ENCODE data around the gene KCNH2.

The KCNH2 gene

DNA sequence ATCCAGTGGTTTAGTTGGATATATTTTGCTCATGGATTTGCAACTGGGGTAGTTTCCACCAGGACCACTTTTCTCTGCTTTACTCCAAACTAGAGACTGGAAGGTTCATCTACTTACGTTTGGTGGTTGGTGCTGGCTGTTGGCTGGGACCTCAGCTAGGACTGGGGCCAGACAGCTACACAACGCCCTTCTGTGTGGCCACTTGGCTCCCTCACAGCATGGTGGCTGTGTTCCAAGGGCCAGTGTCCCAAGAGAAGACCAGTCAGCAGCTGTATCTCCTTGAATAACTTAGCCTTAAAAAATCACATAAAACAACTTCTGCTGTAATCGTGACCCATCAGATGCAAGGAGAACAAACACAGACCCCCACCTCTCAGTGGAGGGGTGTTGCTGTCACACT lies 4.2 kb upstream of the KCNH2 start:
- H3K27me3 ChIP-seq (ENCODE audit: insufficient read depth, low read length): peaks cover 67% of the 10 kb centered on the region

GRCh38 chr7:150981644-150982043 lies 3.5 kb upstream of the KCNH2 start:
- Histone ChIP-seq H2AFZ (ENCODE audit: low read length, unreplicated experiment) (no peak overlapping the region), H3K27ac (ENCODE audit: low read depth, low read length) (no peak overlapping the region), H3K4me3 (ENCODE audit: low read depth, low read length) (no peak overlapping the region), H3K36me3 (ENCODE audit: insufficient read depth, low read length) (no peaks in the 10 kb centered on the region), H3K27me3 (ENCODE audit: insufficient read depth, low read length) (peaks cover 70% of the 10 kb centered on the region), H3K4me1 (ENCODE audit: control insufficient read depth, insufficient read depth, low read length, unreplicated experiment) (no peaks in the 10 kb centered on the region), H3K79me2 (ENCODE audit: control insufficient read depth, insufficient read depth, low read length, unreplicated experiment) (no peaks in the 10 kb centered on the region)

More for the DNA sequence above, 4.2 kb upstream of the KCNH2 start:
- Histone ChIP-seq H3K4me1 (ENCODE audit: control insufficient read depth, insufficient read depth, low read length, unreplicated experiment) (no peaks in the 10 kb centered on the region), H3K79me2 (ENCODE audit: control insufficient read depth, insufficient read depth, low read length, unreplicated experiment) (no peaks in the 10 kb centered on the region), H3K27ac (ENCODE audit: low read depth, low read length) (no peak overlapping the region), H3K36me3 (ENCODE audit: insufficient read depth, low read length) (no peaks in the 10 kb centered on the region), H3K4me3 (ENCODE audit: low read depth, low read length) (no peak overlapping the region), H2AFZ (ENCODE audit: low read length, unreplicated experiment) (no peak overlapping the region)

DNA sequence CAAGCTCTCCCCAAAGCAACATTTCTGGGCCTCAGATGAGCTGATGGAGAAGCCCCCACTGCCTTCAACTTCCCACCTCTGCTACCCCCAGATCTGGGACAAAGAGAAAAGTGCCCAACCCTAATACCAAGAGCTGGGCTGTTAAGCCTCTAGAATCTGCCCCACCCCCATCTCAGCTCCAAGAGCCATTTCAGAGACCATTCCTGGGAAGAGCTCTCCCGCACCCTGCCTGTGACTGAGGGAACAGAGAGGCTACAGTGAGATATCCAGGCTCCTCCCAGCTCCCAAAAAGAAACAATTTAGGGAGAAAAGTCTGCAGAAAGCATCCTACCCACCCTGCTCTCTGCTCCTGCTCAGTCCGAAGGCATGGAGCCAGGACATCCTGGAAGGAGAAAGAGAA lies 2.5 kb upstream of the KCNH2 start:
- H3K27me3 ChIP-seq (ENCODE audit: insufficient read depth, low read length): peaks cover 75% of the 10 kb centered on the region
- no peaks in the 10 kb centered on the region for H3K79me2 ChIP-seq (ENCODE audit: control insufficient read depth, insufficient read depth, low read length, unreplicated experiment)

DNA sequence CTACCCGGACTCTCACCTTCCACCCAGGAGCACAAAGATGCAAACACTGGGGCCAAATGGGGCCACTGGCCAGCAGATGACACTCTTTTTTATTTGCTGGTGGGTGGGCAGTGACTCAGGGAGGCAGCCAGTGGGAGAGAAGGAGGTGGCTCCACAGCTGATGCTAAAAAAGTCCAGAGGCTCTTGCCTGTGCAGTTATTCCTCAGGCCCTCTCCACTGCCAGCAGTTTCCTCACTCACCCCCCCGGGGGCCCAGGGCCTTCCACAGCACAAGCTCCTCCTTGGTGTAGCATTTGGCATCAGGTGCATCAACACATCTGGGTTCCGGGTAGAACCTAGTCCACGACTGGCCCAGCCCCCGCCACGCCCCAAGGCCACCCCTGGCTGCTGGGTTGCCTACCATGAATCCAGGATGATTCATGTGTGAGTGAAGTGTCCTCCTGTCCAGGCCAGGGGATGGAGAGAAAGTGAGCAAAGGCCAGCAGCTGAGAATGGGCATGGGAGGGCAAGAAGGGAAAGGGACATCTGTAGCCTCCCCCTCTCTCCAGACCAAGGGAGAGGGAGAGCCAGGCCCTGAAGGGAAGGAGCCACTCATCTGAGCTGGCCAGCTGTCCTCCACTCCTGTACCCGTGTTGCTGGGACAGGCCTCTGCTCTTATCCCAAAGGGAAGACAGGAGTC lies 1.7 kb upstream of the KCNH2 start:
- no peak overlapping the region for H3K4me3 ChIP-seq (ENCODE audit: low read depth, low read length)
- H3K4me1 ChIP-seq (ENCODE audit: control insufficient read depth, insufficient read depth, low read length, unreplicated experiment): no peaks in the 10 kb centered on the region
- no peak overlapping the region for H2AFZ ChIP-seq (ENCODE audit: low read length, unreplicated experiment)

More for the DNA sequence above, 2.5 kb upstream of the KCNH2 start:
- Histone ChIP-seq H3K36me3 (ENCODE audit: insufficient read depth, low read length) (no peaks in the 10 kb centered on the region), H3K27ac (ENCODE audit: low read depth, low read length) (no peak overlapping the region), H2AFZ (ENCODE audit: low read length, unreplicated experiment) (no peak overlapping the region), H3K4me1 (ENCODE audit: control insufficient read depth, insufficient read depth, low read length, unreplicated experiment) (no peaks in the 10 kb centered on the region), H3K4me3 (ENCODE audit: low read depth, low read length) (no peak overlapping the region)

DNA sequence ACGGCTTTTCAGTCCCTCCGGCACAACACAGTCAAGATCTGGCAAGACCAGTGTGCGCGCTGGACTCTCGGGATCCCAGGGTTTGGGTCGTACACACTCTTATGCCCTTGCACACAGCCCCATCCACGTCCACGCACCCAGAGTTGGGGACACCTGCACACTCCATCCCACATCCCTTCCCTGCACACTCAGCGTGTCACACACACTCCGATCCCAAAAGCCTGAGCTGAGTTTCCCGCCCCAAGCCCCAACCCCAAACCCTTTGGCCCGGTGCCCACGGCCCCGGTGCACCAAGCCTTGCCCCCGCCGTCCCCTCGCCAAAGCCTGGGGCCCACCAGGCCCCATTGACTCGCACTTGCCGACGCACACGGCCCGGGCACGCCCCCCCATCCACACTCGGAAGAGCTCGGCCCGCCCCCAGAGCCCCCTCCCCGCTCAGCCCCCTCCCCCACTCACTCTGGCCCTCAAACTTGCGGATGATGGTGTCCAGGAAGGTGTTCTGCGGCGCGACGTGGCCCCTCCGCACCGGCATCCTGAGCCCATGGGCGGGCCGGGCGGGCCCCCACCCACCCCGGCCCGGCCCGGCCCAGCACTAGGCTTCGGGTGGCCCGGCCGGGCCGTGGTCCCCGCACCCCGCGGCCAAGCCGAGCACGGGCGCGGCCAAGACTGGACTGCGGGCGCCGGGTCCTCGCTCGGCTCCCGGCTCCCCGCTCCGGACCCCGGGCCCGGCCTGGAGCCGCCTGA lies 567 bp downstream of the KCNH2 start:
- Histone ChIP-seq H2AFZ (ENCODE audit: low read length, unreplicated experiment) (no peak overlapping the region), H3K27me3 (ENCODE audit: insufficient read depth, low read length) (peaks cover 92% of the 10 kb centered on the region), H3K4me3 (ENCODE audit: low read depth, low read length) (no peak overlapping the region), H3K27ac (ENCODE audit: low read depth, low read length) (no peak overlapping the region), H3K36me3 (ENCODE audit: insufficient read depth, low read length) (no peaks in the 10 kb centered on the region), H3K4me1 (ENCODE audit: control insufficient read depth, insufficient read depth, low read length, unreplicated experiment) (no peaks in the 10 kb centered on the region), H3K79me2 (ENCODE audit: control insufficient read depth, insufficient read depth, low read length, unreplicated experiment) (no peaks in the 10 kb centered on the region)

More for the DNA sequence above, 1.7 kb upstream of the KCNH2 start:
- H3K27ac ChIP-seq (ENCODE audit: low read depth, low read length): no peak overlapping the region
- H3K79me2 ChIP-seq (ENCODE audit: control insufficient read depth, insufficient read depth, low read length, unreplicated experiment): no peaks in the 10 kb centered on the region
- no peaks in the 10 kb centered on the region for H3K36me3 ChIP-seq (ENCODE audit: insufficient read depth, low read length)
- peaks cover 83% of the 10 kb centered on the region for H3K27me3 ChIP-seq (ENCODE audit: insufficient read depth, low read length)

DNA sequence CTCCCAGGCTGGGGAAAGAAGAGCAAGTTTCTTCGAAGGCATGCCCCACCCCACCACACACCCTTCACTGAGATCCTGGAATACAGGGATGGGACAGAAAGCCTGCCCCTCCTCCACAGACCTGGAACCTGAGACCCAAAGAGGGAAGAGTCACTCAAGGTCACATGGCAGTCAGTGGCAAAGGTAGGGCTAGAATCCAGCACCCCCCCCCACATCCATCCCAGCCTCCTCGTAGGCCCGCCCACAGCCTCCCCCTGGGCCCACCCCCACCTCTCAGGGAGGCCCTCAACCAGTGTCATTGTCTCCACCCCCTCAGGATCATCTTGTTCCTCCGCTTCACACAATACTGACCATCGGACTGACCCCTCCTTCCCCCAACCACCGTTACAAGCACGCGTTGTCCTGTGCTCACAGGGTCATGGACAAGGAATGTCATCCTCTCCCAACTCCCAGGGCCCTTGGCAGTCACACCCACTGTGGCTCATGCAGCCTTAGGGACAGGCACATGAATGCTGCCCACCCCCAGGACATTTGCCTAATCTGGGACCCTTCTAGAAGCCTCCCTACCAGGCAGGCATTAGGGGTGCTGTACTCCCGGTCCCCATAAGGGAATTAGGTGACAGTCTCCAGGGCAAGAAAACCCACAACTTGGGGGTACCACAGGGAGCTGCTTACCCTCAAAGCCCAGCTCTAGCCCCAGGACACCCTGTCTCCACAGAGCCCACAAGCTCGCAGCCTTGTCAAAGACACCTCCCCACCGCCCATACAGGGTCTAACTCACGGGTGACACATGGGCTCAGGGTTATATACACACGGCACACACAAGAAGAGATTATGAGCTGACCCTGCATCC lies 1.4 kb downstream of the KCNH2 start:
- Histone ChIP-seq H3K27me3 (ENCODE audit: insufficient read depth, low read length) (peaks cover 89% of the 10 kb centered on the region), H3K4me1 (ENCODE audit: control insufficient read depth, insufficient read depth, low read length, unreplicated experiment) (no peaks in the 10 kb centered on the region), H3K27ac (ENCODE audit: low read depth, low read length) (no peak overlapping the region), H2AFZ (ENCODE audit: low read length, unreplicated experiment) (no peak overlapping the region), H3K79me2 (ENCODE audit: control insufficient read depth, insufficient read depth, low read length, unreplicated experiment) (no peaks in the 10 kb centered on the region), H3K4me3 (ENCODE audit: low read depth, low read length) (no peak overlapping the region), H3K36me3 (ENCODE audit: insufficient read depth, low read length) (no peaks in the 10 kb centered on the region)

GRCh38 chr7:150975536-150976319 lies 2.4 kb downstream of the KCNH2 start:
- Histone ChIP-seq H3K4me3 (ENCODE audit: low read depth, low read length) (no peak overlapping the region), H3K36me3 (ENCODE audit: insufficient read depth, low read length) (no peaks in the 10 kb centered on the region), H3K27ac (ENCODE audit: low read depth, low read length) (no peak overlapping the region), H2AFZ (ENCODE audit: low read length, unreplicated experiment) (no peak overlapping the region), H3K4me1 (ENCODE audit: control insufficient read depth, insufficient read depth, low read length, unreplicated experiment) (no peaks in the 10 kb centered on the region), H3K27me3 (ENCODE audit: insufficient read depth, low read length) (peaks cover 82% of the 10 kb centered on the region), H3K79me2 (ENCODE audit: control insufficient read depth, insufficient read depth, low read length, unreplicated experiment) (no peaks in the 10 kb centered on the region)

- Histone ChIP-seq H3K4me3 (ENCODE audit: low read depth, low read length) (peak overlapping the region; percentile 75), H3K4me1 (ENCODE audit: control insufficient read depth, insufficient read depth, low read length, unreplicated experiment) (no peaks in the 10 kb centered on the region), H3K36me3 (ENCODE audit: insufficient read depth, low read length) (no peaks in the 10 kb centered on the region), H3K27me3 (ENCODE audit: insufficient read depth, low read length) (peaks cover 77% of the 10 kb centered on the region), H3K79me2 (ENCODE audit: control insufficient read depth, insufficient read depth, low read length, unreplicated experiment) (no peaks in the 10 kb centered on the region), H2AFZ (ENCODE audit: low read length, unreplicated experiment) (peak overlapping the region; percentile 38), H3K27ac (ENCODE audit: low read depth, low read length) (no peak overlapping the region)
Measured at GRCh38 chr7:150974468-150975391, 3.4 kb downstream of the KCNH2 start.

DNA sequence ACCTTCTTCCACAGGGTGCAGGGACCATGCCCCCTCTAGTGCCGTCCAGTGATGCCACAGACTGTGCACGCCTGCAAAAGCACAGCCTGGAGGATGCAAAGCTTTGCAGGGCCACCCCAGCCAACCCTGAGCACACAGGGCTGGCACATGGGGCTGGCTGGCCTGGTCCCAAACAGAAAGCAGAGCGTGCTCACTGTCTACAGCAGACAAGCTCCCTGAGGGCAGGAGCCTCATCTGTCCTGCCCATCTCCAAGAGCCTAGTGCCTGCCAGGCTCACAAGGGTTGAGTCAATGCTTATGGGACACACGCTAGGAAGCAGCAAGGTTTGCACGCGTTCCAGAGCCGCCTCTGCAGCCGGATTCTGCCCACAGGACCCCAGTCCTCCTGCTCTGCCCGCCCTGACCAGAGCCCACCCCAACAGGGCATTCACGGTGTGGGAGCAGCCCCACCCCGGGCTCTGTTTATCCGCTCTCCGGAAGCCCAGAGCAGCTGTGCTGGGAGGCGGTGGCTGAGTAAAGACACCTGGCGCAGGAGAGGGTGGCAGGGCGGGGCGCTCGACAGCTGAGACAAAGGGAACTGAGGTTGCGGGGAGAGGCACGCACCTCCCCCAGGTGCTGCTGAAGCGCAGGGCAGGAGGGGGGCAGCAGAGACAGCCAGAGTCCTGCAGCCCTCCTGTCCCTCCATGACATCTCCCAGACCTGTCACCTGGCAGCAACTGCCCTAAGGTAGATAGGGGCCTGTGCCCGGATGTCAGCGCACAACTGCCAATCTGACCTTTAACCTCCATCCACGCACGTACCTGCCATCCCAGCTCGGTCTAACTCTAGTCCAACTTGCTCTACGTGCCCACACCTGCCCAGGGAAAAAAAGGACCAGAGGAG lies 4.3 kb downstream of the KCNH2 start:
- no peak overlapping the region for H3K27ac ChIP-seq (ENCODE audit: low read depth, low read length)
- no peak overlapping the region for H2AFZ ChIP-seq (ENCODE audit: low read length, unreplicated experiment)
- H3K4me1 ChIP-seq (ENCODE audit: control insufficient read depth, insufficient read depth, low read length, unreplicated experiment): no peaks in the 10 kb centered on the region
- no peaks in the 10 kb centered on the region for H3K36me3 ChIP-seq (ENCODE audit: insufficient read depth, low read length)
- H3K27me3 ChIP-seq (ENCODE audit: insufficient read depth, low read length): peaks cover 77% of the 10 kb centered on the region
- H3K4me3 ChIP-seq (ENCODE audit: low read depth, low read length): no peak overlapping the region
- H3K79me2 ChIP-seq (ENCODE audit: control insufficient read depth, insufficient read depth, low read length, unreplicated experiment): no peaks in the 10 kb centered on the region
